Body of pancreas (tissue), 4 donors: ENCODE measurements around the gene CLSTN2. TPM values are rescaled to one million over a fixed set of nuclear protein-coding genes. Genes with fewer than 3 reads are reported as not detected.

Source experiments
- ATAC-seq: fragments of 150-250 bp; one replicate; pipeline ENCODE4 v1.9.1; 2016
- DNase-seq, 4 donors: peaks; one replicate each; pipeline ENCODE4 v3.0.0-alpha.2; 2019
- H3K27ac ChIP-seq, 4 donors: fragments of 200-600 bp; sonication (generic); 1 replicate in 3 of 4; 2 replicates in 1 of 4; pipeline versions ENCODE4 v1.5.1 to v1.6.1; 2016 to 2019; ENCODE audit warnings: mild to moderate bottlenecking in 1 of 4, mixed read lengths in 1 of 4, moderate library complexity in 1 of 4
- H3K27me3 ChIP-seq, 2 donors: fragments of 200-600 bp; sonication (generic); one replicate each; pipeline ENCODE4 v1.6.0; 2016; ENCODE audit warnings: mild to moderate bottlenecking in 1 of 2
- H3K36me3 ChIP-seq, 2 donors: fragments of 200-600 bp; sonication (generic); replicated peaks in 1 of 2; 2 replicates each; pipeline ENCODE4 v1.5.1; 2016; ENCODE audit warnings: low read depth in 2 of 2; ENCODE audit not compliant: insufficient read depth in 1 of 2
- H3K4me1 ChIP-seq: fragments of 200-600 bp; sonication (generic); one replicate; pipeline ENCODE4 v1.6.0; 2016
- H3K4me3 ChIP-seq, 2 donors: fragments of 200-600 bp; sonication (generic); 1 replicate in 1 of 2; 2 replicates in 1 of 2; pipeline ENCODE4 v1.5.1; 2016 to 2019
- H3K9me3 ChIP-seq, 3 donors: fragments of 200-600 bp; sonication (generic); 1 replicate in 2 of 3; 2 replicates in 1 of 3; pipeline ENCODE4 v1.5.1; 2016
- CTCF ChIP-seq, 7 experiments: fragments of 450-650 bp in 4 of 7; fragments of 200-600 bp in 3 of 7; sonication (generic) in 3 of 7; IDR thresholded peaks; one replicate each; pipeline ENCODE4 v1.5.1; 2016 to 2019; ENCODE audit warnings: antibody characterized with exemption in 7 of 7
- POLR2A ChIP-seq, 3 donors: fragments of 450-650 bp; IDR thresholded peaks; one replicate each; pipeline ENCODE4 v1.6.1; 2016; ENCODE audit warnings: antibody characterized with exemption in 3 of 3, mild to moderate bottlenecking in 2 of 3
- whole genome bisulfite sequencing, 2 donors: methylation state at CpG; one replicate each; pipeline ENCODE4 v1.1.5; 2017; 5-methylcytosine and 5-hydroxymethylcytosine counted together
- intact Hi-C: fragments of 100-400 bp; cut with DNase I; formaldehyde crosslinking; loops from one replicate; pipeline ENCODE4 v1.15.1; 2023
- total RNA-seq, 2 donors: library from RNA; depleted of rRNA; stranded (reverse); fragments of >200 nt; gene quantifications; one replicate each; pipeline ENCODE4 v1.1.0, GENCODE V29; 2016

Gene CLSTN2
- total RNA-seq, 2 donors from 2014 or later, result 14.5 to 14.8 TPM

- DNase-seq (no peak), ATAC-seq (no peak)
- 75 to 86% methylated on average over 4 of the region's 4 CpGs for WGBS, 2 donors
- no peak overlapping the region for H3K4me3 ChIP-seq
- H3K36me3 ChIP-seq, result no peaks in the 10 kb centered on the region
- intact Hi-C loops, result no loop called here
- no peaks in the 10 kb centered on the region for H3K4me1 ChIP-seq
- H3K27ac ChIP-seq, result no peak overlapping the region
- no peaks in the 10 kb centered on the region for H3K9me3 ChIP-seq
- H3K27me3 ChIP-seq, result no peaks in the 10 kb centered on the region
- no peak for TF ChIP-seq POLR2A (IDR thresholded peaks at IDR 0.05)
- TF ChIP-seq CTCF (IDR thresholded peaks at IDR 0.05), result no peak
Measured at GRCh38 chr3:140469491-140469890, 534.5 kb downstream of the CLSTN2 start.

- no peaks in the 10 kb centered on the region for H3K4me1 ChIP-seq
- H3K27ac ChIP-seq, result no peak overlapping the region
- ATAC-seq (no peak), DNase-seq (no peak)
- intact Hi-C loops, result no loop called here
- no peaks in the 10 kb centered on the region for H3K36me3 ChIP-seq
- 78 to 82% methylated on average over 4 of the region's 4 CpGs for WGBS, 2 donors
- no peaks in the 10 kb centered on the region for H3K27me3 ChIP-seq
- TF ChIP-seq CTCF (IDR thresholded peaks at IDR 0.05) (no peak), POLR2A (IDR thresholded peaks at IDR 0.05) (no peak)
- H3K9me3 ChIP-seq, result no peaks in the 10 kb centered on the region
- no peak overlapping the region for H3K4me3 ChIP-seq
Measured at GRCh38 chr3:140470211-140470610, 535.2 kb downstream of the CLSTN2 start.

- TF ChIP-seq CTCF (IDR thresholded peaks at IDR 0.05) (no peak), POLR2A (IDR thresholded peaks at IDR 0.05) (no peak)
- Histone ChIP-seq H3K27ac (no peak overlapping the region), H3K4me1 (no peaks in the 10 kb centered on the region), H3K4me3 (no peak overlapping the region), H3K27me3 (no peaks in the 10 kb centered on the region), H3K36me3 (no peaks in the 10 kb centered on the region), H3K9me3 (no peaks in the 10 kb centered on the region)
- WGBS, 2 donors, result 96% methylated on average over 2 of the region's 2 CpGs; no CpG with 5 or more reads in 1 of the 2 donors
- intact Hi-C loops, result no loop called here
- DNase-seq, result no peak
- no peak for ATAC-seq
Measured at GRCh38 chr3:140470962-140471361, 536.0 kb downstream of the CLSTN2 start.

GRCh38 chr3:140472306-140473020 is 537.5 kb downstream of the CLSTN2 start:
- no peaks in the 10 kb centered on the region for H3K4me1 ChIP-seq
- no peak overlapping the region for H3K27ac ChIP-seq
- TF ChIP-seq CTCF (IDR thresholded peaks at IDR 0.05) (no peak), POLR2A (IDR thresholded peaks at IDR 0.05) (no peak)
- 69 to 74% methylated on average over 3 of the region's 3 CpGs for WGBS, 2 donors
- DNase-seq, result no peak
- no peaks in the 10 kb centered on the region for H3K9me3 ChIP-seq
- no peaks in the 10 kb centered on the region for H3K27me3 ChIP-seq
- no peak for ATAC-seq
- intact Hi-C loops, result no loop called here
- no peak overlapping the region for H3K4me3 ChIP-seq
- H3K36me3 ChIP-seq, result no peaks in the 10 kb centered on the region

- Histone ChIP-seq H3K27me3 (no peaks in the 10 kb centered on the region), H3K4me1 (no peaks in the 10 kb centered on the region), H3K4me3 (no peak overlapping the region), H3K9me3 (peaks cover 0 to 6% (median 0%) of the 10 kb centered on the region in 3 donors), H3K36me3 (no peaks in the 10 kb centered on the region), H3K27ac (no peak overlapping the region)
- TF ChIP-seq CTCF (IDR thresholded peaks at IDR 0.05), result no peak
- TF ChIP-seq POLR2A (IDR thresholded peaks at IDR 0.05), result no peak
- no peak for DNase-seq
- WGBS, 2 donors, result 59 to 60% methylated on average over 1 of the region's 1 CpG
- intact Hi-C loops, result no loop called here
- ATAC-seq, result no peak
Measured at GRCh38 chr3:140487566-140487965, 552.6 kb downstream of the CLSTN2 start.
